Suprapubic skin (tissue), 4 donors: ENCODE results near the gene ANG. TPM values are rescaled to one million over a fixed set of nuclear protein-coding genes. Genes with fewer than 3 reads are reported as not detected.

Experiments
- DNase-seq, 2 donors: peaks; one replicate each; pipeline ENCODE4 v3.0.0-alpha.2; 2019; ENCODE audit warnings: low spot score in 2 of 2
- H3K27ac ChIP-seq: fragments of 200-600 bp; sonication (generic); one replicate; pipeline ENCODE4 v1.5.1; 2019
- H3K27me3 ChIP-seq: fragments of 200-600 bp; sonication (generic); one replicate; pipeline ENCODE4 v1.5.1; 2019
- H3K36me3 ChIP-seq: fragments of 200-600 bp; sonication (generic); one replicate; pipeline ENCODE4 v1.5.1; 2019
- H3K4me1 ChIP-seq: fragments of 200-600 bp; sonication (generic); one replicate; pipeline ENCODE4 v1.5.1; 2019
- H3K4me3 ChIP-seq: fragments of 200-600 bp; sonication (generic); one replicate; pipeline ENCODE4 v1.5.1; 2019; ENCODE audit warnings: mild to moderate bottlenecking
- H3K9me3 ChIP-seq: fragments of 200-600 bp; sonication (generic); one replicate; pipeline ENCODE4 v1.5.1; 2019
- CTCF ChIP-seq, 2 donors: fragments of 200-600 bp in 1 of 2; fragments of 450-650 bp in 1 of 2; sonication (generic) in 1 of 2; IDR thresholded peaks; one replicate each; pipeline ENCODE4 v1.5.1; 2016 to 2019; ENCODE audit warnings: antibody characterized with exemption in 2 of 2, mild to moderate bottlenecking in 1 of 2, moderate library complexity in 1 of 2
- EP300 ChIP-seq: sonication (generic); formaldehyde crosslinking; IDR thresholded peaks from one replicate; pipeline ENCODE4 v1.6.1; 2017; ENCODE audit warnings: antibody characterized with exemption
- POLR2A ChIP-seq, 2 donors: fragments of 450-650 bp; IDR thresholded peaks; one replicate each; pipeline ENCODE4 v1.6.1; 2017; ENCODE audit warnings: antibody characterized with exemption in 2 of 2, mild to moderate bottlenecking in 2 of 2, moderate library complexity in 2 of 2
- POLR2AphosphoS5 ChIP-seq, 3 donors: sonication (generic); formaldehyde crosslinking; IDR thresholded peaks; one replicate each; pipeline ENCODE4 v1.6.1; 2017; ENCODE audit warnings: antibody characterized with exemption in 3 of 3
- WGBS: methylation state at CpG from one replicate; pipeline ENCODE4 v1.1.5; 2018; 5-methylcytosine and 5-hydroxymethylcytosine counted together
- total RNA-seq, 4 donors: library from RNA; depleted of rRNA; stranded (reverse); fragments of >200 nt; gene quantifications; one replicate each; pipeline ENCODE4 v1.1.0, GENCODE V29; 2016

Gene ANG
- total RNA-seq, 4 donors from 2014 or later: 19.3 to 46.9 (median 27.1) TPM

- no peak for DNase-seq
- Histone ChIP-seq H3K36me3 (no peaks in the 10 kb centered on the region), H3K4me3 (no peak overlapping the region), H3K27me3 (no peaks in the 10 kb centered on the region), H3K4me1 (peaks cover 10% of the 10 kb centered on the region), H3K9me3 (no peaks in the 10 kb centered on the region), H3K27ac (no peak overlapping the region)
- TF ChIP-seq CTCF (IDR thresholded peaks at IDR 0.05) (no peak), POLR2A (IDR thresholded peaks at IDR 0.05) (no peak), EP300 (no peak), POLR2AphosphoS5 (IDR thresholded peaks at IDR 0.05) (no peak)
- 16% methylated on average over 2 of the region's 2 CpGs for WGBS
Observed at GRCh38 chr14:20712904-20713303, 24.3 kb downstream of the ANG start.

DNA sequence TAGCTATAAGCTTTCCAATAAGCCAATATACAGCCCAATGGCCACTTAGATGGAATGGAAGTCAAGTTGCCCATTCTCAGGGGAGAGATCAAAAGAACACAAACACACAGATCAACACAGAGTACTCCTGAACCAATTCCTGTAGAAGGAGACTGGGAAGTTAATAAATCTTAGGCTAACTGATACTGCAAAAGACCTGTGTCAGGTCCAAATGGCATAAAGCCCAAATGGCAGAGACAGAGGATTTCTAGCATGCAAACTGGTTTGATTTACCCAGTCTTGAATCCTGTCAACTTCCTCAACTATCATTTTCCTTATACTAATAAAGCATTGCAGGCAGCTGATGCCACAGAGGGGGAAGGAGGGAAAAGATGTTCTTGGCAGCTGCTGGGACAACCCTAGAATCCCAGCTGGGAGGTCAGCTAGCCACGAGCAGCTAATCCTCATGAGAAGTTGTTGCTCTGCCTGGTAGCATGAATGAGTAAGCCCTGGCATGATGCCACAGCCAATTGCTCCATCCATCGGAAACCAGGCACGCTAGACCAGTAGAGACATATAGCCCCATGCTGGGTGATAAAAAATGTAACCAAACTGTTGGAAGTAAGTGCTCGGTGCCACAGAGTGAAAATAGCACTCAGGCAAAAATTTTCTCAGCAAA, 26.2 kb downstream of the ANG start:
- no peaks in the 10 kb centered on the region for H3K27me3 ChIP-seq
- H3K4me1 ChIP-seq: peaks cover 15% of the 10 kb centered on the region
- no peak overlapping the region for H3K4me3 ChIP-seq
- 18% methylated on average over 4 of the region's 4 CpGs for whole genome bisulfite sequencing
- no peaks in the 10 kb centered on the region for H3K36me3 ChIP-seq
- TF ChIP-seq POLR2A (IDR thresholded peaks at IDR 0.05) (no peak), POLR2AphosphoS5 (IDR thresholded peaks at IDR 0.05) (no peak), CTCF (IDR thresholded peaks at IDR 0.05) (no peak)
- no peaks in the 10 kb centered on the region for H3K9me3 ChIP-seq
- DNase-seq: peak in 1 of 2 donors; percentile 90
- H3K27ac ChIP-seq: peak overlapping the region; percentile 76

DNA sequence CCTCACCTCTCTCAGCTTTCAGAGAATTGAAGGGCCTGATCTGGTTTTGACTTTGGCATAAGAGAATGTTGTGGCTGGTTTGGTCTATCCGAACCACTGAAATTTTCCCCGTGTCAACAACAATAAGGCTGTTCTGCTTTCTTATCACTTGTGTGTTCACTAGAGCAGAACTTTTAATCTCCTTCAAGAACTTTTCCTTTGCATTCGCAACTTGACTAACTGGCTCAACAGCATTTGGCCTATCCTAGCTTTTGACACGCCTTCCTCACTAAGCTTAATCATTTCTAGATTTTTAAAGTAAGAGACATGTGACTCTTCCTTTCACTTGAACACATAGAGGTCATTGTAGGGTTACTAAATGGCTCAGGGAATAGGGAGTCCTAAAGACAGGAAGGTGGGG, 31.2 kb downstream of the ANG start:
- Histone ChIP-seq H3K27ac (peak overlapping the region; percentile 73), H3K27me3 (peaks cover 7% of the 10 kb centered on the region), H3K4me1 (peaks cover 15% of the 10 kb centered on the region), H3K4me3 (no peak overlapping the region), H3K9me3 (no peaks in the 10 kb centered on the region), H3K36me3 (no peaks in the 10 kb centered on the region)
- TF ChIP-seq CTCF (IDR thresholded peaks at IDR 0.05): no peak
- no peak for TF ChIP-seq POLR2AphosphoS5 (IDR thresholded peaks at IDR 0.05)
- TF ChIP-seq EP300: no peak
- DNase-seq: no peak
- WGBS: 48% methylated on average over 4 of the region's 4 CpGs

- WGBS: 71% methylated on average over 6 of the region's 6 CpGs
- peaks cover 9% of the 10 kb centered on the region for H3K27me3 ChIP-seq
- H3K4me1 ChIP-seq: peaks cover 9% of the 10 kb centered on the region
- no peak overlapping the region for H3K4me3 ChIP-seq
- TF ChIP-seq POLR2AphosphoS5 (IDR thresholded peaks at IDR 0.05): no peak
- TF ChIP-seq POLR2A (IDR thresholded peaks at IDR 0.05): no peak
- TF ChIP-seq EP300: no peak
- TF ChIP-seq CTCF (IDR thresholded peaks at IDR 0.05): no peak
- H3K27ac ChIP-seq: no peak overlapping the region
- DNase-seq: no peak
- no peaks in the 10 kb centered on the region for H3K9me3 ChIP-seq
- no peaks in the 10 kb centered on the region for H3K36me3 ChIP-seq
Observed at GRCh38 chr14:20720741-20721140, 32.2 kb downstream of the ANG start.

- no peaks in the 10 kb centered on the region for H3K36me3 ChIP-seq
- H3K4me1 ChIP-seq: peaks cover 9% of the 10 kb centered on the region
- DNase-seq: no peak
- H3K27ac ChIP-seq: no peak overlapping the region
- H3K9me3 ChIP-seq: no peaks in the 10 kb centered on the region
- peaks cover 10% of the 10 kb centered on the region for H3K27me3 ChIP-seq
- 90% methylated on average over 12 of the region's 12 CpGs for WGBS
- H3K4me3 ChIP-seq: no peak overlapping the region
- TF ChIP-seq POLR2AphosphoS5 (IDR thresholded peaks at IDR 0.05) (no peak), POLR2A (IDR thresholded peaks at IDR 0.05) (no peak), EP300 (no peak), CTCF (IDR thresholded peaks at IDR 0.05) (no peak)
Observed at GRCh38 chr14:20722016-20722415, 33.5 kb downstream of the ANG start.
